ENCODE results near the gene UNC5B.

Gene UNC5B

GRCh38 chr10:71212318-71213126, at the start of gene UNC5B:
Gene UNC5B (plus strand): TSS chr10:71212570. CDS start chr10:71212986, 416 bp downstream.
- H3K27me3 Mint-ChIP-seq: peaks cover 85% of the 10 kb centered on the region
- DNase-seq: peak; percentile 79
- peaks cover 14% of the 10 kb centered on the region for H3K4me1 Mint-ChIP-seq (ENCODE audit: low read depth)
- H3K4me3 Mint-ChIP-seq: peak within 1 kb of the TSS; percentile 55
- H3K27ac Mint-ChIP-seq: no peak within 1 kb of the TSS
- no peaks in the 10 kb centered on the region for H3K9me3 Mint-ChIP-seq
- H3K36me3 Mint-ChIP-seq (ENCODE audit: low read depth): no peaks in the 10 kb centered on the region

- no peak overlapping the region for H3K27ac Mint-ChIP-seq
- no peak for DNase-seq
- no peak overlapping the region for H3K4me3 Mint-ChIP-seq
- H3K27me3 Mint-ChIP-seq: no peaks in the 10 kb centered on the region
- no peaks in the 10 kb centered on the region for H3K36me3 Mint-ChIP-seq (ENCODE audit: low read depth)
- no peaks in the 10 kb centered on the region for H3K9me3 Mint-ChIP-seq
- no peaks in the 10 kb centered on the region for H3K4me1 Mint-ChIP-seq (ENCODE audit: low read depth)
Measured at GRCh38 chr10:71173466-71173865, 38.9 kb upstream of the UNC5B start.

GRCh38 chr10:71176661-71177060, 35.7 kb upstream of the UNC5B start:
- no peaks in the 10 kb centered on the region for H3K36me3 Mint-ChIP-seq (ENCODE audit: low read depth)
- H3K9me3 Mint-ChIP-seq: no peaks in the 10 kb centered on the region
- no peak overlapping the region for H3K4me3 Mint-ChIP-seq
- H3K27ac Mint-ChIP-seq: no peak overlapping the region
- H3K27me3 Mint-ChIP-seq: no peaks in the 10 kb centered on the region
- no peak for DNase-seq
- no peaks in the 10 kb centered on the region for H3K4me1 Mint-ChIP-seq (ENCODE audit: low read depth)

GRCh38 chr10:71177651-71178199, 34.6 kb upstream of the UNC5B start:
- Mint-ChIP-seq H3K36me3 (ENCODE audit: low read depth) (no peaks in the 10 kb centered on the region), H3K27me3 (no peaks in the 10 kb centered on the region), H3K4me3 (no peak overlapping the region), H3K27ac (no peak overlapping the region), H3K9me3 (no peaks in the 10 kb centered on the region), H3K4me1 (ENCODE audit: low read depth) (no peaks in the 10 kb centered on the region)
- DNase-seq: no peak

GRCh38 chr10:71178880-71179279, 33.5 kb upstream of the UNC5B start:
- H3K4me1 Mint-ChIP-seq (ENCODE audit: low read depth): no peaks in the 10 kb centered on the region
- no peak overlapping the region for H3K4me3 Mint-ChIP-seq
- DNase-seq: no peak
- H3K27ac Mint-ChIP-seq: no peak overlapping the region
- no peaks in the 10 kb centered on the region for H3K27me3 Mint-ChIP-seq
- H3K36me3 Mint-ChIP-seq (ENCODE audit: low read depth): no peaks in the 10 kb centered on the region
- no peaks in the 10 kb centered on the region for H3K9me3 Mint-ChIP-seq

- Mint-ChIP-seq H3K27ac (no peak overlapping the region), H3K4me1 (ENCODE audit: low read depth) (no peaks in the 10 kb centered on the region), H3K27me3 (no peaks in the 10 kb centered on the region), H3K36me3 (ENCODE audit: low read depth) (no peaks in the 10 kb centered on the region), H3K9me3 (no peaks in the 10 kb centered on the region), H3K4me3 (no peak overlapping the region)
- no peak for DNase-seq
Measured at GRCh38 chr10:71179382-71179781, 33.0 kb upstream of the UNC5B start.

GRCh38 chr10:71184421-71184820, 27.9 kb upstream of the UNC5B start:
- Mint-ChIP-seq H3K4me1 (ENCODE audit: low read depth) (no peaks in the 10 kb centered on the region), H3K27me3 (peaks cover 6% of the 10 kb centered on the region), H3K27ac (no peak overlapping the region), H3K4me3 (no peak overlapping the region), H3K9me3 (no peaks in the 10 kb centered on the region), H3K36me3 (ENCODE audit: low read depth) (no peaks in the 10 kb centered on the region)
- DNase-seq: no peak

- H3K27me3 Mint-ChIP-seq: peaks cover 7% of the 10 kb centered on the region
- H3K36me3 Mint-ChIP-seq (ENCODE audit: low read depth): no peaks in the 10 kb centered on the region
- no peak for DNase-seq
- H3K27ac Mint-ChIP-seq: no peak overlapping the region
- H3K9me3 Mint-ChIP-seq: no peaks in the 10 kb centered on the region
- H3K4me3 Mint-ChIP-seq: no peak overlapping the region
- no peaks in the 10 kb centered on the region for H3K4me1 Mint-ChIP-seq (ENCODE audit: low read depth)
Measured at GRCh38 chr10:71185209-71185608, 27.2 kb upstream of the UNC5B start.

- Mint-ChIP-seq H3K27me3 (peaks cover 13% of the 10 kb centered on the region), H3K36me3 (ENCODE audit: low read depth) (no peaks in the 10 kb centered on the region), H3K9me3 (no peaks in the 10 kb centered on the region), H3K4me3 (no peak overlapping the region), H3K27ac (no peak overlapping the region), H3K4me1 (ENCODE audit: low read depth) (no peaks in the 10 kb centered on the region)
- no peak for DNase-seq
Measured at GRCh38 chr10:71187197-71187596, 25.2 kb upstream of the UNC5B start.

GRCh38 chr10:71187600-71187999, 24.8 kb upstream of the UNC5B start:
- H3K9me3 Mint-ChIP-seq: no peaks in the 10 kb centered on the region
- H3K36me3 Mint-ChIP-seq (ENCODE audit: low read depth): no peaks in the 10 kb centered on the region
- H3K4me3 Mint-ChIP-seq: no peak overlapping the region
- H3K4me1 Mint-ChIP-seq (ENCODE audit: low read depth): no peaks in the 10 kb centered on the region
- no peak overlapping the region for H3K27ac Mint-ChIP-seq
- DNase-seq: no peak
- peaks cover 13% of the 10 kb centered on the region for H3K27me3 Mint-ChIP-seq

GRCh38 chr10:71188201-71188600, 24.2 kb upstream of the UNC5B start:
- Mint-ChIP-seq H3K9me3 (no peaks in the 10 kb centered on the region), H3K27me3 (peaks cover 13% of the 10 kb centered on the region), H3K4me3 (no peak overlapping the region)

GRCh38 chr10:71191019-71191418, 21.4 kb upstream of the UNC5B start:
- Mint-ChIP-seq H3K27ac (no peak overlapping the region), H3K36me3 (ENCODE audit: low read depth) (no peaks in the 10 kb centered on the region), H3K9me3 (no peaks in the 10 kb centered on the region), H3K27me3 (peaks cover 18% of the 10 kb centered on the region), H3K4me3 (no peak overlapping the region), H3K4me1 (ENCODE audit: low read depth) (no peaks in the 10 kb centered on the region)
- no peak for DNase-seq

More at GRCh38 chr10:71188201-71188600, 24.2 kb upstream of the UNC5B start:
- Mint-ChIP-seq H3K36me3 (ENCODE audit: low read depth) (no peaks in the 10 kb centered on the region), H3K4me1 (ENCODE audit: low read depth) (no peaks in the 10 kb centered on the region), H3K27ac (no peak overlapping the region)
- DNase-seq: no peak

GRCh38 chr10:71191551-71192076, 20.8 kb upstream of the UNC5B start:
- Mint-ChIP-seq H3K9me3 (peaks cover 2% of the 10 kb centered on the region), H3K36me3 (ENCODE audit: low read depth) (no peaks in the 10 kb centered on the region)
- no peak for DNase-seq

GRCh38 chr10:71193516-71193915, 18.9 kb upstream of the UNC5B start:
- no peak for DNase-seq
- no peak overlapping the region for H3K27ac Mint-ChIP-seq
- peaks cover 17% of the 10 kb centered on the region for H3K9me3 Mint-ChIP-seq
- H3K4me1 Mint-ChIP-seq (ENCODE audit: low read depth): no peaks in the 10 kb centered on the region
- no peaks in the 10 kb centered on the region for H3K36me3 Mint-ChIP-seq (ENCODE audit: low read depth)
- no peak overlapping the region for H3K4me3 Mint-ChIP-seq
- peaks cover 15% of the 10 kb centered on the region for H3K27me3 Mint-ChIP-seq

More at GRCh38 chr10:71191551-71192076, 20.8 kb upstream of the UNC5B start:
- Mint-ChIP-seq H3K27ac (no peak overlapping the region), H3K4me3 (no peak overlapping the region), H3K27me3 (peaks cover 18% of the 10 kb centered on the region), H3K4me1 (ENCODE audit: low read depth) (no peaks in the 10 kb centered on the region)

- H3K4me1 Mint-ChIP-seq (ENCODE audit: low read depth): no peaks in the 10 kb centered on the region
- peaks cover 23% of the 10 kb centered on the region for H3K9me3 Mint-ChIP-seq
- H3K4me3 Mint-ChIP-seq: no peak overlapping the region
- no peaks in the 10 kb centered on the region for H3K36me3 Mint-ChIP-seq (ENCODE audit: low read depth)
- no peak for DNase-seq
- H3K27me3 Mint-ChIP-seq: peaks cover 9% of the 10 kb centered on the region
- H3K27ac Mint-ChIP-seq: no peak overlapping the region
Measured at GRCh38 chr10:71197955-71198354, 14.4 kb upstream of the UNC5B start.
